Natural killer cell treated with Interleukin-12 subunit alpha and Interleukin-12 subunit beta and Interleukin-15 and Interleukin-18, amount 100 ng/mL, for 72 hours (primary cell): ENCODE results near the gene KIAA1217. TPM values are rescaled to one million over a fixed set of nuclear protein-coding genes. Genes with fewer than 3 reads are reported as not detected.

Source experiments
- ATAC-seq, 2 donors: fragments of 150-1000 bp; cut with Tn5 transposase in 1 of 2; sonication (Bioruptor Pico), chemical (Tn5 transposase) in 1 of 2; 2 replicates each; pipeline ENCODE4 v1.10.0; 2021
- DNase-seq: peaks from one replicate; pipeline ENCODE4 v3.0.0; 2022; ENCODE audit warnings: low spot score
- H3K27ac Mint-ChIP-seq, 2 donors: 1 replicate in 1 of 2; 2 replicates in 1 of 2; pipeline ENCODE4 v1.8.0; 2022; ENCODE audit warnings: mixed read lengths in 2 of 2, mild to moderate bottlenecking in 1 of 2, moderate library complexity in 1 of 2
- H3K27me3 Mint-ChIP-seq, 2 donors: 1 replicate in 1 of 2; 2 replicates in 1 of 2; pipeline ENCODE4 v1.8.0; 2022; ENCODE audit warnings: mixed read lengths in 2 of 2
- H3K36me3 Mint-ChIP-seq: one replicate; pipeline ENCODE4 v1.8.0; 2022; ENCODE audit warnings: mixed read lengths
- H3K4me1 Mint-ChIP-seq, 2 donors: 1 replicate in 1 of 2; 2 replicates in 1 of 2; pipeline ENCODE4 v1.8.0; 2022; ENCODE audit warnings: low read depth in 2 of 2, mixed read lengths in 2 of 2, mild to moderate bottlenecking in 1 of 2
- H3K4me3 Mint-ChIP-seq: one replicate; pipeline ENCODE4 v1.8.0; 2022; ENCODE audit warnings: mixed read lengths
- H3K9me3 Mint-ChIP-seq: 2 replicates; pipeline ENCODE4 v1.8.0; 2022; ENCODE audit warnings: mixed read lengths
- total RNA-seq, 2 donors: library from RNA; stranded (reverse); gene quantifications; one replicate each; pipeline ENCODE4 v1.2.3, GENCODE V29; 2022

KIAA1217 gene
- total RNA-seq, 2 donors from 2014 or later: 1.0 to 2.3 TPM

DNA sequence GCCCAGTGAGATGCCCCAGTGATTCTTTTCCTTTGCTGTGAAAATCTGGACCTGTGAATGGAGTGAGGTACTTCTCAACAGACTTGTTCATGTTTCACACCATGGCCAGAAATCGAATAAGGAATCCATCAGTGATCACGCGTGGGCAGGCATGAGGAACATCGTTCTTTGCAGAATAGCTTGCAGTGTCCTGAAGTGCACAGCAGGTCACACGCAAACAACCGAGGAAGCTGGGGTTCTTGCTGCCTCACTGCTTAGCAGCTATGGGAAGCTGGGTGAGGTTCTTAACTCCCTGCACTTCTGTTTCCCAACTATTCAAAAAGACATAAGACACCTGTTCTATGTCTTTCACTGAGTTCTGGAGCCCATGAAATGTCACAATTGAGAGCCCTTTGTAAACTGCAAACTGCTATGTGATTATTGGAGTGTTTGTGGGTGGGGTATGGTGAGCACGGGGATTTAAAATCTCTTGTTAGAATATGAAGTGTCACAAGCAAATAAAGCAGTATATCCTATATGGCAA is 253.4 kb downstream of the KIAA1217 start:
- ATAC-seq (no peak), DNase-seq (no peak)
- no peak overlapping the region for H3K27ac Mint-ChIP-seq
- H3K9me3 Mint-ChIP-seq: no peaks in the 10 kb centered on the region
- H3K27me3 Mint-ChIP-seq: peaks cover 3 to 8% of the 10 kb centered on the region in 2 donors
- no peaks in the 10 kb centered on the region for H3K36me3 Mint-ChIP-seq
- H3K4me3 Mint-ChIP-seq: peak overlapping the region; percentile 39
- H3K4me1 Mint-ChIP-seq: peaks cover 12 to 17% of the 10 kb centered on the region in 2 donors

DNA sequence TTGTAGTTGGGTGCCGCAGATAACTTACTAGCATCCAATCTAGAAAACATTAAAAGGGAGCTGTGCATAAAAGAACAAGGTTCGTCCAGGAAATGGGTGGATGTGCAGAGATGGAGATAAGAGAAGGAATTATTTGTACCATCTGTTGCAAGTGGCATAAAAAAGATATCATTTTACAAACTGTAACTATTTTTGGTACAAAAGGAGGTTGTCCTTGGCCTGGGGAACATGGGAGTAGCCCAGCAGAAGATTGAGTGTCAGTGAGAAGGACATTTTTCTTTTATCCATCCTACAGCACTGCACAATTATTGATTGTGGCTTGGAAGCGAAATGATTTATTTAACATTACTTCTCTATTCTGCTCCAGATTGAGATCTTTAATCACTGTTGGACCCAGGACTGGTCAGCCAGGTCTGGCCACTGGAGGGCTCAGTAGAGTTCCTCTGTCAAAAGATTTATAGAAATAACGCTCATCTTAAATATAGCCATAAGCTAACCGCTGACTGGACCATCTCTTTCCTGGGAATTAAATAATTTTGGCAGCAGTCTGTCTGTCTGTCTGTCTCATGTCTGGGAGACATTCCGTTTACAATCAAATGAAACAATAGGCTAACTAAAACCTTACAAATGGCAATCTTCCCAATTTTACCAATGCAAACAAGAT is 254.1 kb downstream of the KIAA1217 start:
- Mint-ChIP-seq H3K4me1 (peaks cover 12 to 17% of the 10 kb centered on the region in 2 donors), H3K27ac (peak overlapping the region in 1 of 2 donors; percentile 54), H3K36me3 (no peaks in the 10 kb centered on the region)

DNA sequence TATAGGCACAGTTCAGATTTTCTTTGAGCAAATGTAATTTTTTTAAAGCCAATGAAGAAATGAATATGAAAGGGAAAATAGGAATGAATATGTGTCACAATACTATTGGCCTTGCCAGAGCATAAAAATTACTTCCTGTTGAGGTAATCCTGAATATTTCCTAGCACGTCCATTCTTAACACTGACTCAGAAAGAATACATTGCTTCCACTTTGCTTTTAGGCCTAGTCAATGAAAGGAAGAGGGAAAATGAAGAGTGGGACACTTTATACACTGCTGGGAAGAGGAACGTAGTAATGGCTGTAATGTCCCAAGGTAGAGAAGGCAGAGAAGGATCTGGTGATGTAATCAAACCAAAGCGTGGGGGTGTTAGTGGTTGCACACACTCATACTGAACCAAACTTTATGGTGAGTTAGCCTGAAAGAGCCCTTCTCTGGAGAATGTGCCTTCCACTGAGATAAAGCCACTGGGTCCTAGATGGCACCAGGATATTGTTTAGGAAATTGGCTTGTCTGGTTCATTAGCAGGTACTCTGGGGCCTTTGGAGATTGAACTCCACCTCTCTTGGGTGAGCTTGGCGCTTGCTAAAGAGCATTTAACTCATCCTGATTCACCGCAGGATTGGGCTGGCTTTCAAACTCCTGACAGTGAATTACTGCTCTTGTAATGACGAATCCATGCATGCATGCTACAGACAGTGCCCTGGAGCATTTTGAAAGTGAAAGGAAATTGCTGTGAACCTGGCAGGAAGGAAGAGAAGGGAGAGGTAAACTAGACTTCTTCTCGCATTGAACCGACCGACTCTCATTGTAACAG is 254.9 kb downstream of the KIAA1217 start:
- peak overlapping the region; percentile 57 for H3K4me3 Mint-ChIP-seq
- ATAC-seq (peak; percentile 57 to 65), DNase-seq (no peak)
- peaks cover 12 to 17% of the 10 kb centered on the region in 2 donors for H3K4me1 Mint-ChIP-seq
- H3K27me3 Mint-ChIP-seq: peaks cover 3 to 8% of the 10 kb centered on the region in 2 donors
- peak overlapping the region in 1 of 2 donors; percentile 54 for H3K27ac Mint-ChIP-seq
- no peaks in the 10 kb centered on the region for H3K9me3 Mint-ChIP-seq
- H3K36me3 Mint-ChIP-seq: no peaks in the 10 kb centered on the region

More for the DNA sequence above, 254.1 kb downstream of the KIAA1217 start:
- ATAC-seq (no peak), DNase-seq (no peak)
- no peaks in the 10 kb centered on the region for H3K9me3 Mint-ChIP-seq
- H3K4me3 Mint-ChIP-seq: peak overlapping the region; percentile 39
- peaks cover 3 to 8% of the 10 kb centered on the region in 2 donors for H3K27me3 Mint-ChIP-seq

DNA sequence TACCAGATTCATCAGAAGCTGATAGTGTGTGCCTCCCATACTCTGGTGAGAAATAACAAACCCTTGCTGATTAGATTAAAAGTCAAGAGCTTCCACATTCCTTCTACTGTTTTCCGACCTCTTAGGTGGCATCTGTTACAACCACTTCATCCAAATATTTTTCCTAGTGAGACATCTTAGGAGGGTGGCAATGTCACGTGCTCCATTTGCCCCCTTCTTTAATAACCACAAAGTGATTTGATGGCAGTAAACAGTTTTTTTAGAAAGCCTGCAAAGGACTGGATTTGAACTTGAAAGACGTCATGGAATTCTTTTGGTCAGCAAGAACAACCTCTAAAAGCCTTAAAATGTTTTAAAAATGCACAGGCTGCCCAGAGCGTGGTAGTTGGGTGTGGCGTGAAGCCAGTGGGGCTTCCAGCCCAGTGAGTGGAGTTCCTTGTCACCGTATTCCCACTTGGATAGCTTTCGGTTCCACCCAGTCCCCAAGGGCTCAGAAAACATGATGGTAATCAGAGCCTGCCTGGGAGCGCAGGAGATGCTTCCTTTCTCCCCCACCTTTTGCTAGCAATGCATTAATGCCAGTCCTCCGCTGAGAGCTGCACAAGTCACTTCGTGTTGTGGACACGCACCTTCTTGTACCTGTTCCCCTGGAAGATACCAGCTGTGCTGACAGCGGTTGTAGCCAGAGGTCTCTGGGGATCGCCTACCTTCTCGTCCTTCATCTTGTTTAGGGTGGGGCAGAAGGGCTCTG is 256.4 kb downstream of the KIAA1217 start:
- ATAC-seq (no peak), DNase-seq (no peak)
- Mint-ChIP-seq H3K27ac (peak overlapping the region; percentile 57 to 78), H3K36me3 (no peaks in the 10 kb centered on the region), H3K4me1 (peaks cover 12 to 17% of the 10 kb centered on the region in 2 donors), H3K27me3 (peaks cover 3 to 10% of the 10 kb centered on the region in 2 donors), H3K4me3 (peak overlapping the region; percentile 71), H3K9me3 (no peaks in the 10 kb centered on the region)

DNA sequence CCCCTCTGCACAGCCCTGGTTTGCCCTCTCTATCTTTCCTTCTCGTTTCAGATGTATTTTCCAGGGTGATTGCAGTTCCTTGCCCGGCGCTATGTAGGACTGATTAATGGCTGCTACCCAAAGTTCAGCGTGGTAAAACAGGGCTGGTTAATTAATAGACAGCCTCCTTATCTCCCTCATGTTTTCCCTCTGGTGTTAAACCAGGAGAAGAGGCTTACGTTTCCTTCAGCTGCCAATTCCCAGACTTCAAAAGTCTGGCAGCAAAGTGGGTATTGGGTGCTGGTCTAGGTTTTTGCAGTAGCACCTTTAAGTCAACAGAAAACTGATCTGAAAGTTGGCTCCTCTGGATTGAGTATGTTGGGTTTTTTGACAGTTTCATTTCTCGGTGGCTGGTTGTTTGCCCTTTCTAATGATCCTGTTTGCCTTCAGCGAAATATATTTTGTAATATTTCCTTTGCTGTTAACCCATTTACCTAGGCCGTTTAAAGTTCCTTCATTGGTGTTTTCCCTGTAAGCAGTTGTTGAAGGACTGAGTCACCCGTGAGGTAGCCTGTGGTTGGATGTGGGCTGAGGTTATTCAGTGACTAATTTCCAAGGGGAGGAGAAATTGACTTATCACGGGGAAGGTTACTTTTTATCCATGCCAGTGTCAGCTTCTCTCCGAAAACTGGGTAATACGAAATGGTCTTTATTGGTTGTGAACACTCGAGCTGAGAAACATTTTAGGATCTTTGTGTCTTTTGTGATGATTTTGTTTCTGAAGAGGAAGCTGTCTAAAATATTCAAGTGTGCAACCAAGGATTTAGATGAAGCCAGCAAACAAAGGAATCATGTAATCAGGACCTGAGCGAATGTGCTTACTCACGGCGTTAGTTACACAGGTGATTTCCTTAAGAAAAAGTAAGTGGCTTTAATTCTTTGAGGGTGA is 257.2 kb downstream of the KIAA1217 start:
- H3K4me3 Mint-ChIP-seq: peak overlapping the region; percentile 71
- peak overlapping the region; percentile 57 to 78 for H3K27ac Mint-ChIP-seq
- H3K27me3 Mint-ChIP-seq: peaks cover 3 to 8% of the 10 kb centered on the region in 2 donors
- DNase-seq (no peak), ATAC-seq (peak; percentile 52 to 71)
- H3K36me3 Mint-ChIP-seq: no peaks in the 10 kb centered on the region
- peaks cover 12 to 17% of the 10 kb centered on the region in 2 donors for H3K4me1 Mint-ChIP-seq
- H3K9me3 Mint-ChIP-seq: no peaks in the 10 kb centered on the region

DNA sequence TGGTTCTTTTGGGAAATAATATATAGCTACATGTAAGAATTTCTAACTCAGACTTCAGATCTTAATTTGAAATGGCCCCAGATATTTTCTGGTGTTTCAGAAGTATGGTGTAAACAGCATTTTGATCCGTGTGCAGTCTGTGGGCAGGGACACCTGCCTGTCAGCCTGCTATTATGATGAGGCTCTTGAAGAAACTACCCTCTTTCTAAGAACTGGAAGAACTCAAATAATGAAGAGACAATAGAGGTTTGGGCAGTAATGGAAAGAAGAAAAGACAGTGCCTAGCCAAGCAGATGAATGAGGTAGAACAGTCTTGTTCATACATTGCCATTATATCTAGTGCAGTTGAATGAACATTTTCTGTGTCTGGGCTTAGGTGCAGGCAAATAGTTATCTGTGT is 258.2 kb downstream of the KIAA1217 start:
- ATAC-seq (no peak), DNase-seq (no peak)
- Mint-ChIP-seq H3K36me3 (no peaks in the 10 kb centered on the region), H3K27ac (no peak overlapping the region), H3K9me3 (no peaks in the 10 kb centered on the region), H3K27me3 (peaks cover 3 to 8% of the 10 kb centered on the region in 2 donors), H3K4me3 (peak overlapping the region; percentile 23), H3K4me1 (peaks cover 12 to 17% of the 10 kb centered on the region in 2 donors)

DNA sequence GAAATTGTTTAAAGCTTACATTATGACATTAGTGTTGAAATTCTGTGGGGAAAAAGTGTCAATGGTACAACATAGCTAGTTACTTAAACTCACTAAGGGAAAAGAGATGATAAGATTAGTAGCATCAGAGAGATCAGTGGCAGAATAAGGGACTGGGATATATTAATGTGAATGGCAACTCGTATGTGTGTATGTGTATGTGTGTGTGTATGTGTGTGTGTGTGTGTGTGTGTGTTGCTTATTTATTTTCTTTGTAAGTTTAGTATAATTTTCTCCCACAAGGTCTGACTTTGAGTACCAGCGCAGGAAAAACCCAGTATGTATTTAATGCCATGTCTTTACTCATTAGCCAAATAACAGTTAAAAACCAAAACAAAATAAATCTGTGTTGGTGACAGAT is 258.7 kb downstream of the KIAA1217 start:
- Mint-ChIP-seq H3K4me1 (peaks cover 12 to 15% of the 10 kb centered on the region in 2 donors), H3K36me3 (no peaks in the 10 kb centered on the region), H3K4me3 (peak overlapping the region; percentile 23), H3K27ac (no peak overlapping the region), H3K27me3 (peaks cover 3 to 8% of the 10 kb centered on the region in 2 donors), H3K9me3 (no peaks in the 10 kb centered on the region)
- ATAC-seq (no peak), DNase-seq (no peak)

DNA sequence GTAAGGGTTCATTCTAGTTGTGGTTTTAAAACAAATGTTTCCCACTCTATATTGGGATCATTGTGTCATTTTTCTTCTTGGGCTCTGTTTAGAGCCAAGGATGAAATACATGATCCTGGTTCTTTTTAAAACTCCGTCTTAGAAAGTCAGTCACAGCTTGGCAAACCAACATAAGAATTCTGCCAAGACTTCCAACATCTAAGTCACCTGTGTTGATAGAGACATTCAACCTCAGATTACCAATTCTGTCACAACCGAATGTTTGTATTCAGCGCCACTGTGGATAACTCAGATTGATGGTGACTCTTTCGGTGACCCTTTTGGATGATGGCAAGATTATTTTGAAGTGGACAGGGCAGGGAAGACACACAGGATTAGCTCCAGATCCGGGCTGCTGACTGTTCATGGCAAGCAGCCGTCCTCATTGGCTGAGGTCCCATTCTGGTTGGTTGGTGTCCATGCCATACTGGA is 259.4 kb downstream of the KIAA1217 start:
- DNase-seq: no peak
- Mint-ChIP-seq H3K4me3 (no peak overlapping the region), H3K27ac (no peak overlapping the region), H3K36me3 (no peaks in the 10 kb centered on the region), H3K27me3 (peaks cover 5 to 8% of the 10 kb centered on the region in 2 donors), H3K9me3 (no peaks in the 10 kb centered on the region), H3K4me1 (peaks cover 11 to 12% of the 10 kb centered on the region in 2 donors)
- ATAC-seq: no peak

DNA sequence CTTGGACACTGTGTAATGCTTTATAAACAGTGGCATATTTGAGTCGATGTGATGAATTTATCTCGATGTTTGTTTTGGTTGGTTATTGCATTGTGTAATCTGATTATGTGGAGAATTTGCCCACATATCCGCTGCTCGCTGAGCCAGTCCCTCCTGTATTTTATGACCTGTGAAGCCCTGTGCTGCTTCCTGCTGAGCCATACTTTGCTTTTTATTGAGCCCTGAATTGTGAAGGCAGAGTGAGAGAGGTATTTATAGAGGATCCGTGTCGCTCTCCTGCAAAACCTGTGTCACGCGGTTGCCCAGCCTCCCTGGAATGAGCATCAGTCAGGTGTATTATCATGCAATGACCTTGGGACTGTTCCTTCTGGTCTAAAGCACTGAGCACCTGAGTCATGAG is 261.1 kb downstream of the KIAA1217 start:
- no peak overlapping the region for H3K4me3 Mint-ChIP-seq
- H3K36me3 Mint-ChIP-seq: no peaks in the 10 kb centered on the region
- DNase-seq (no peak), ATAC-seq (no peak)
- H3K9me3 Mint-ChIP-seq: no peaks in the 10 kb centered on the region
- H3K27me3 Mint-ChIP-seq: peaks cover 6 to 8% of the 10 kb centered on the region in 2 donors
- no peak overlapping the region for H3K27ac Mint-ChIP-seq
- H3K4me1 Mint-ChIP-seq: peaks cover 0 to 3% of the 10 kb centered on the region in 2 donors

DNA sequence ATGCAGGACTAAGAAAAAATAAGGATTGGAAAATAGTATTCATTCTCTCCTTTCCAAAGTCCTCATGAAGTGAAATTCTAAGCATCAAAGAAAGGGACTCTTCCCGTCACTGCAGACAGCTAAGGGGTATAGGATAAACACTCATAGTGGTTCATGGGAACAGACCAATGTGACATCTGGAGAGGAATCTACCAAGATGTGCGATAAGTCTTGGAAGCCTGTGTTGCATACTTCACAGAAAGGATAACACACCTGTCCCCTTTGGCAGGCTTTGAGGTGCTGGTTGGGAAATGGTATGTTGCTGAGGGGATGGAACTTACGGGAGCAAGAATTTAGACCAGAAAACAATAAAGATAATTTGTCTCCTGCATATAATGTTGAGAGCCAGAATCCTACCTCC is 266.7 kb downstream of the KIAA1217 start:
- Mint-ChIP-seq H3K36me3 (no peaks in the 10 kb centered on the region), H3K4me1 (no peaks in the 10 kb centered on the region), H3K4me3 (no peak overlapping the region), H3K27me3 (peaks cover 6 to 9% of the 10 kb centered on the region in 2 donors), H3K27ac (no peak overlapping the region), H3K9me3 (peaks cover 2% of the 10 kb centered on the region)
- no peak for DNase-seq
- no peak for ATAC-seq

DNA sequence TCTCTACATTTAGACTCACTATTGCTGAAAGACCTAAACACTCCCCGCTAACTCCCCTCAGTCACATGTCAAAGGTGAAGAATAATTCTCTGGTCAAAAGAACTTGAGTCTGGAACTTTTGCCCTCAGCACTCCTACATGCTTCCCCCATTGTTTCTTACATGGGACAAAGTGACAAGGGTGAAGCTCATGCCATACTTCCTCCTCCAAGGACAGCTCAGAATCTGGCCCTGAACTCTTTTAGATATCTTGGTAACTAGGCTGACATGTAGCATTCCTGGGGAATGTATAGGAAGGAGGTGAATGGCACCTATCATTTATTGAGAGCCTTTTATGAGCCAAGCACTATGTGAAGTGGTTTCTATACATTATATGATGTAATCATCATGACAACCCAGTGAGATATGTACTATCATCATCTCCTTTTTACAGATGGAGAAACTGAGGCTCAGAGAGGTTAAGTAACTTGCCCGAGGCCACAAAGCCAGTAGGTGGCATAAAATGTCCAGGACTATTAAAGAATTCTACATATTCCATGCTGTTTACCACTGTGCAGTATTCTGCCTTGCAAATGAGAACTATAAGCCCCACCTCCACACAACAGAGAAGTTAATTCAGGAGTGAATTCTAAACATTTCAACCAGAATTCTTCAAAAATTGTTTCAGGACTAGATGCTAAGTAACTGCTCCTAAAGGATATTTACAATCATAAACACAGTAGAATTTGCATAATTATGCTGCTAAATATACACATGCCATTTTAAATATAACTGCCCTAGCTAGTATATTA is 268.2 kb downstream of the KIAA1217 start:
- H3K27ac Mint-ChIP-seq: no peak overlapping the region
- H3K36me3 Mint-ChIP-seq: no peaks in the 10 kb centered on the region
- peaks cover 7 to 8% of the 10 kb centered on the region in 2 donors for H3K27me3 Mint-ChIP-seq
- H3K4me3 Mint-ChIP-seq: no peak overlapping the region
- no peaks in the 10 kb centered on the region for H3K4me1 Mint-ChIP-seq
- H3K9me3 Mint-ChIP-seq: peaks cover 5% of the 10 kb centered on the region
- no peak for DNase-seq
- ATAC-seq: no peak

DNA sequence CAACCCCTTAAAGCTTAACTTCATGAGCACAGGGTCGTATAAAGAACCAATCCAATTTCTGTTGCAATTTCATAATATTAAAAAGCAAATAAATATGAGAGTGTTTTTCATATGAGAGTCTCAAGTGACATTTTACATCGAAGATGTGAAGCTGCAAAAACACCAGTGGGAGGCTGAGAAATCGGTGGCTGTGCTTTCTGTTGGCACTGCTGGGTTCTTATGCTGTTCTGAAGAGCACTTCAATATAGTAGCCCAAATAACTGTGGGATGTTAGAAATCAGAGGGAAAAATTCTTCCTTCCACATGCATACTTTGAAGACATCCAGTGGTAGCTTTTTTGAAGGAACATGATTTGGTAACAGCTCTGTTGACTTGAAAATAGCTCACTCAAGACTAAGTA is 269.0 kb downstream of the KIAA1217 start:
- no peaks in the 10 kb centered on the region for H3K4me1 Mint-ChIP-seq
- H3K27me3 Mint-ChIP-seq: peaks cover 7 to 8% of the 10 kb centered on the region in 2 donors
- no peak for DNase-seq
- H3K4me3 Mint-ChIP-seq: no peak overlapping the region
- peaks cover 6% of the 10 kb centered on the region for H3K9me3 Mint-ChIP-seq
- H3K27ac Mint-ChIP-seq: no peak overlapping the region
- ATAC-seq: no peak
- H3K36me3 Mint-ChIP-seq: no peaks in the 10 kb centered on the region
